ENCODE results near the gene GMDS. TPM values are rescaled to one million over a fixed set of nuclear protein-coding genes. Genes with fewer than 3 reads are reported as not detected.

The GMDS gene
- total RNA-seq, 1 donor from 2014 or later, result 30.1 TPM

- no peak overlapping the region for H3K27ac Mint-ChIP-seq
- TF ChIP-seq CTCF (IDR thresholded peaks at IDR 0.05), result no peak
- intact Hi-C loops (cut with micrococcal nuclease), result loop anchor here (5.0 kb wide), 1 partner anchor 66 kb away; no protein-coding TSS in a partner anchor
- H3K36me3 Mint-ChIP-seq (ENCODE audit: low read depth), result no peaks in the 10 kb centered on the region
- H3K4me3 Mint-ChIP-seq, result no peak overlapping the region
- no peak for ATAC-seq (ENCODE audit: low read depth)
- DNase-seq, result no peak
- H3K9me3 Mint-ChIP-seq, result no peaks in the 10 kb centered on the region
- ChIA-PET CTCF (interaction anchor here (1.2 kb wide), 1 partner anchor 283 kb away, joined by 3 read pairs; no protein-coding TSS in a partner anchor), POLR2A (interaction anchor here (0.9 kb wide), 1 partner anchor 16 kb away, joined by 3 read pairs; no protein-coding TSS in a partner anchor)
- no peaks in the 10 kb centered on the region for H3K27me3 Mint-ChIP-seq
- H3K4me1 Mint-ChIP-seq, result peaks cover 23% of the 10 kb centered on the region
Observed at GRCh38 chr6:1821164-1821512, 424.3 kb downstream of the GMDS start.

- ChIA-PET CTCF (interaction anchor here (1.2 kb wide), 1 partner anchor 283 kb away, joined by 3 read pairs; no protein-coding TSS in a partner anchor), POLR2A (interaction anchor here (0.9 kb wide), 1 partner anchor 16 kb away, joined by 3 read pairs; no protein-coding TSS in a partner anchor)
- DNase-seq (no peak), ATAC-seq (ENCODE audit: low read depth) (no peak)
- intact Hi-C loops (cut with micrococcal nuclease), result loop anchor here (5.0 kb wide), 1 partner anchor 67 kb away; no protein-coding TSS in a partner anchor
- no peaks in the 10 kb centered on the region for H3K27me3 Mint-ChIP-seq
- no peaks in the 10 kb centered on the region for H3K36me3 Mint-ChIP-seq (ENCODE audit: low read depth)
- H3K27ac Mint-ChIP-seq, result no peak overlapping the region
- H3K4me3 Mint-ChIP-seq, result no peak overlapping the region
- no peaks in the 10 kb centered on the region for H3K9me3 Mint-ChIP-seq
- TF ChIP-seq CTCF (IDR thresholded peaks at IDR 0.05), result no peak
- H3K4me1 Mint-ChIP-seq, result peaks cover 18% of the 10 kb centered on the region
Observed at GRCh38 chr6:1820714-1821113, 424.7 kb downstream of the GMDS start.

DNA sequence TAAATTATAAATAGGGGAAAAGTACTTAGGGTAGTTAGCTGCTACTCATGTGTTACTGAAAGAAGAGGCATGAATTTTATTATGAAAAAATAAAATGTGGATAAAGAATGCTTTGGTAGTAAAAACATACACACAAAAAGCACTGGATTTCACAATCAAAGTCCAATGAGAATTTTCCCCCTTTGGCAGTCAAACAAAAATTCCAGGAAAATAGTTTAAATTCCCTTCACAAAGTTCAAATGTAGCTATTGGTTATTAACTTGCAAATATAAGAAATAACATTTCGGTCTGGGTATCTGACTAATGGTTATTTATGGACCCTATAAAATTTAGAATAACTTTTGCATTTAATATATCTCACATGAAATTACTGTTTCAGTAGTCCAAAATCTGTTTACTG, 425.2 kb downstream of the GMDS start:
- ATAC-seq (ENCODE audit: low read depth) (no peak), DNase-seq (no peak)
- TF ChIP-seq CTCF (IDR thresholded peaks at IDR 0.05), result no peak
- no peak overlapping the region for H3K4me3 Mint-ChIP-seq
- peaks cover 13% of the 10 kb centered on the region for H3K4me1 Mint-ChIP-seq
- H3K36me3 Mint-ChIP-seq (ENCODE audit: low read depth), result no peaks in the 10 kb centered on the region
- ChIA-PET POLR2A (no interaction called here), CTCF (no interaction called here)
- intact Hi-C loops (cut with micrococcal nuclease), result loop anchor here (5.0 kb wide), 1 partner anchor 67 kb away; no protein-coding TSS in a partner anchor
- H3K27ac Mint-ChIP-seq, result no peak overlapping the region
- H3K27me3 Mint-ChIP-seq, result no peaks in the 10 kb centered on the region
- H3K9me3 Mint-ChIP-seq, result no peaks in the 10 kb centered on the region

DNA sequence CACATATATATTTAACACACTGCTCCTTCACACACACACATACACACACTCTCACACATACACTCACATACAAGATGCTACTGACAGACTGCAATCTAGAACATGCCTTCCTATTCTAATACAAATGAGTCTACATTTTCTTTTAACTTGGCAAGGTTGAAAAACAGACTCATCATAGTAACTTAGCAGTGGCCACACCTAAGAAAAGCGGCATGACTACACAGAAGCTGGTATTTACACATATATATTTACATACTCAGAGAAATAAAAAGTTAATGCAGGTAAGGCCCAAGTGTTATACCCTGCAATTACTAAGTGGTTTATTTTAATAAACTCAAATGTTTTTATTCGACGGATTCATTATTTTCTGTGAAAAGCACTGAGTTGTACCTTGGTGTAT, 426.4 kb downstream of the GMDS start:
- Mint-ChIP-seq H3K27me3 (no peaks in the 10 kb centered on the region), H3K36me3 (ENCODE audit: low read depth) (no peaks in the 10 kb centered on the region), H3K4me3 (no peak overlapping the region), H3K9me3 (no peaks in the 10 kb centered on the region), H3K27ac (no peak overlapping the region), H3K4me1 (peaks cover 3% of the 10 kb centered on the region)
- intact Hi-C loops (cut with micrococcal nuclease), result no loop called here
- DNase-seq, result no peak
- CTCF ChIA-PET, result no interaction called here
- no peak for TF ChIP-seq CTCF (IDR thresholded peaks at IDR 0.05)
- no peak for ATAC-seq (ENCODE audit: low read depth)
- POLR2A ChIA-PET, result interaction anchor here (1.2 kb wide), 1 partner anchor 10 kb away, joined by 3 read pairs; no protein-coding TSS in a partner anchor

DNA sequence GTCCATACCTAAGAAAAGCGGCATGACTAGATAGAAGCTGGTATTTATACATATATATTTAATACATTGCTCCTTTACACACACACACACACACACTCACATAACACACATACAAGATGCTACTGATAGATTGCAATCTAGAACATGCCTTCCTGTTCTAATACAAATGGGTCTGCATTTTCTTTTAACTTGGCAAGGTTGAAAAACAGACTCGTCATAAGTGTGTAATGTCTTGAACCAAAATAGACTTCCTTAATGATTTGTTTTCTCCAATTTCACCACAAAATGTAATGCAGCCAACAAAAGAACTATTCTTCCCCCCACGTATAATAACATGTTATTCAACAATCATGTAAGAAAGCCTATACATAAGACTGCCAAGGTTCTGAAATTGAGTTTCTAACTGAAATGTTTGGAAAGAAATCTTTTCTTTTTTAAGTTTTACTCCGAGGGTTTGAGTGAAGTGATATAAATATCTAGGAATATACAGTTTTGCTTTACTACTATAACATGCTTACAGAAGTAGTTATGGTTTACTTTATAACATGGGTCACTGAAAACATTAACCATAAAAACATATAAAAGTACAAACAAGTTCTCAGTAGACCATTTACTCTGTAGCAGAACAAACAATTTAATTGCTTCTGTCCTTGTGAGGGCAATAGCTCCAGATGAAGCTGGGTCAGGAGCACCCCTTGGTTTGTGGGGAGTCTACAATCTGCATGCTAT, 428.2 kb downstream of the GMDS start:
- intact Hi-C loops (cut with micrococcal nuclease), result no loop called here
- Mint-ChIP-seq H3K9me3 (no peaks in the 10 kb centered on the region), H3K4me3 (no peak overlapping the region), H3K27ac (no peak overlapping the region), H3K27me3 (no peaks in the 10 kb centered on the region), H3K4me1 (peaks cover 2% of the 10 kb centered on the region), H3K36me3 (ENCODE audit: low read depth) (no peaks in the 10 kb centered on the region)
- ATAC-seq (ENCODE audit: low read depth) (no peak), DNase-seq (no peak)
- TF ChIP-seq CTCF (IDR thresholded peaks at IDR 0.05), result no peak
- ChIA-PET POLR2A (interaction anchor here (0.5 kb wide), 1 partner anchor 378 kb away, joined by 5 read pairs; no protein-coding TSS in a partner anchor), CTCF (no interaction called here)
